ENCODE measurements around the gene ATPAF2.

The ATPAF2 gene

DNA sequence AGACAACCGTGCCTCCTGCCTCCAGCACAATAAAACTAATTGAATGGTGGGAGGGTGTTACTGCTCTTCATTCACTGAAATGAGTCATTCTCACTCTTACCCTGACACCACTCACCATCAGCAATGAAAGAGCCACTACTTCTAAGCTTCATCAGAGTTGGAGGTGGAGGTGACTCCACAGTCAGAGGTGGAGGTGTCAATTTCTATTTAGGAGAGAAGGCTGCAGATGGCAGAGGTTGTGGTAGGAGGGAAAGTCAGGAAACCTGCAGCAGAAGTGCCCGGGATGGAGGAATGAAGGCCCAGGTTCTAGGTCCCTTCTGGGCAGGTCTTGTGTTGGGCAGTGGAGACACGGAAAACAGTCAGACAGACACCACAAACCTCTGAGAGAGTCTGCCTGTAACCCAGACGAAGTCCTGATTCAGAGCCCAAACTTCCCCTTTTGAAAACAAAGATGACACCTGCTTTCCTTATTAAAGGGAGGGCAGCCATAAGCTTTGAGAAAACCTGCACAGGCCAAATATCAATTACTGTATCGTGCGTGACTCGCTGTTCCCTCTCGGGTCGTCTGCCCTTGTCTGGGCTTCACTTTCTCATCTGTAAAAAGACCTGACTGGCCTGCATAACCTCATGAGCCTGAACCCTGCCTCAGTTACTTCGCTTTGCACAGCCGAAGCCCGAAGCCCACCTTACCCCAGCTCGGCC lies 668 bp downstream of the ATPAF2 start:
- no peak for FAIRE-seq

GRCh38 chr17:18037486-18037885 lies 1.5 kb downstream of the ATPAF2 start:
- no peak for FAIRE-seq

- FAIRE-seq: no peak
Observed at GRCh38 chr17:18035704-18036103, 3.3 kb downstream of the ATPAF2 start.

DNA sequence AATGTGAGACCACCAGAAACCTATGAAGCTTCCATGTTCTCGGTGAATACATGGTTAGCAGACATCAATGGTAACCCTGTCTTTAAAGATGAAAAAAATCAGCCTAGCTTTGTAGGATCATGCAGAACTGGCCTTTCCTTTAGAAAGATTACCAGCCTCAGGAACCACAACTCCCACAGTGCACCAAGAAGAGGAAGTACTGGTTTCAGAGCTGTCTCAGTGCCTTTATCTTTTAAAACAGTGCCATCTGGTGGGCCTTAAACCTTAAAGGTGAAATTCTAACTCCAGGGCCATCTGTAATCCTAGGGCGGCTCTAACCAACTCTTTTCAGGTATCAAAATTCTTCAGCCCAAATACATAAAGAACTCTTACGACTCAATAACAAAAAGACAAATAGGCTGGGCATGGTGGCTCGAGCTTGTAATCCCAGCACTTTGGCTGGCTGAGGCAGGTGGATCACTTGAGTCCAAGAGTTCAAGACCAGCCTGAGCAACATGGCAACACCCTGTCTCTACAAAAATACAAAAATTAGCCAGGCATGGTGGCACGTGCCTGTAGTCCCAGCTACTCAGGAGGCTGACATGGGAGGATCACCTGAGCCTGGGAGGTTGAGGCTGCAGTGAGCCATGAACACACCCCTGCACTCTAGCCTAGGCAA lies 5.4 kb downstream of the ATPAF2 start:
- peak; percentile 95 for FAIRE-seq

- FAIRE-seq: no peak
Observed at GRCh38 chr17:18031955-18032354, 7.0 kb downstream of the ATPAF2 start.

GRCh38 chr17:18028952-18029540 lies 9.9 kb downstream of the ATPAF2 start:
- no peak for FAIRE-seq

- FAIRE-seq: no peak
Observed at GRCh38 chr17:18028114-18028951, 10.6 kb downstream of the ATPAF2 start.

GRCh38 chr17:18027280-18027679 lies 11.7 kb downstream of the ATPAF2 start:
- FAIRE-seq: no peak

- FAIRE-seq: no peak
Observed at GRCh38 chr17:18025945-18026776, 12.8 kb downstream of the ATPAF2 start.

GRCh38 chr17:18025241-18025944 lies 13.6 kb downstream of the ATPAF2 start:
- FAIRE-seq: no peak

GRCh38 chr17:18021372-18021771 lies 17.6 kb downstream of the ATPAF2 start:
- no peak for FAIRE-seq

DNA sequence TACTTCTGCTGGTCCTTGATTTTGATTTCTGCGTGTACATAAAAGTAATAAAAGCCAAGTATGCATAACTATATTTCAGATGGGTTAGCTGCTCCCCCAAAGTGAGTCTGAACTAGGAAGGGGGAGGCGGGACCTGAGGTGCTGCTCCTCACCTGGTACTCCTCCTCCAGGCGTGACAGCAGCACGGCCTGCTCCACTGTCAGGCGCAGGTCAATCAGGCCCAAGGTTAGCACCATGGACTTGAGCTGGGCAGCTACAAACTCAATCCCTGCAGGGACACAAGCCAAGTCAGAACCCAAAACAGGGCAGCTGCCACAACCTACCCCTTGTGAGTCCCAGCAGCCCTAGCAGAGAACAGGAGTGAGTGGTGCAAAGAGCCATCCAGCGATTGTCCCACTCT lies 18.0 kb downstream of the ATPAF2 start:
- FAIRE-seq: no peak

GRCh38 chr17:18019838-18020154 lies 19.2 kb downstream of the ATPAF2 start:
- no peak for FAIRE-seq

DNA sequence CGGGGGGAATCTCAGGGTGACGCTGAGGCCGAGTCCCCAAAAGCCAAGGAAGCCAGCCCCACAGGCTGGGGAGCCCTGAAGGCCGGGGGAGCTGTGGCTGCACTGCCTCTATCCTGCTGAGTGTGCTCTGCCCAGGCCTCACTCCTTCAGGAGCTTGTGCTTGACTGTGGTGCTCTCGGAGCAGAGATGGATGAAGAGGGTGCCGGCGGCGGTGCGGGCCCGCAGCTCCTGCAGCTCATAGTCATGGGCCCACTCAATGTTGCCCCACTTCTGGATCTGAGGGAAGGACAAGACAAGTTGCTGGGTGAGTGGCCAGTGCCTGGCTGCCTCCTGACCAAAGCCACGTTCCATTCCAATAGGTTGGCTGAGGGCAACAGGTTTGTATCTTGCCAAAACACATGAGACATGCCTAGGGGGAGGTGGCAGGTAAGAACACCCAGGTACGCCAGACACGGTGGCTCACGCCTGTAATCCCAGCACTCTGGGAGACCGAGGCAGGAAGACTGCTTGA lies 20.5 kb downstream of the ATPAF2 start:
- no peak for FAIRE-seq

GRCh38 chr17:18017958-18018357 lies 21.0 kb downstream of the ATPAF2 start:
- FAIRE-seq: no peak

DNA sequence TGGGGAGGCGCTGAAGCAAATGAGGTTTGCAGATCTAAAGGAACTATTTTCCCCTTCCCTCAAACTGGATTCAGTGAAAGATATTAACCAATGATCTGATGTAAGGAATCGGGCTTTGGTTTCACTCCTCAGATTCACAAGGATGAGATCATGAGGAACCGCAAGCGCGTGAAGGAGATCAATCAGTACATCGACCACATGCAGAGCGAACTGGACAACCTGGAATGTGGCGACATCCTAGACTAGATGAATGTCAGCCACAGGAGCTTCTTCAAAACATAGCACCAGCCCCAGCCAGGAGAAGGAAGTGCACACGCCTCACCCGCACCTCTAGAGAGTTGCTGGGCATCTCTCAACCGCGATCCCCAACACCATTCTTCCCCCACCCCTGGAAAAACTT lies 22.5 kb downstream of the ATPAF2 start:
- FAIRE-seq: no peak

- no peak for FAIRE-seq
Observed at GRCh38 chr17:18015593-18015992, 23.4 kb downstream of the ATPAF2 start.

GRCh38 chr17:18014006-18014405 lies 25.0 kb downstream of the ATPAF2 start:
- FAIRE-seq: no peak

GRCh38 chr17:18011286-18011685 lies 27.7 kb downstream of the ATPAF2 start:
- no peak for FAIRE-seq

- no peak for FAIRE-seq
Observed at GRCh38 chr17:18009609-18010420, 29.2 kb downstream of the ATPAF2 start.

All from A204.1 (cell line).